ENCODE results near the gene KCNIP1.

The KCNIP1 gene

DNA sequence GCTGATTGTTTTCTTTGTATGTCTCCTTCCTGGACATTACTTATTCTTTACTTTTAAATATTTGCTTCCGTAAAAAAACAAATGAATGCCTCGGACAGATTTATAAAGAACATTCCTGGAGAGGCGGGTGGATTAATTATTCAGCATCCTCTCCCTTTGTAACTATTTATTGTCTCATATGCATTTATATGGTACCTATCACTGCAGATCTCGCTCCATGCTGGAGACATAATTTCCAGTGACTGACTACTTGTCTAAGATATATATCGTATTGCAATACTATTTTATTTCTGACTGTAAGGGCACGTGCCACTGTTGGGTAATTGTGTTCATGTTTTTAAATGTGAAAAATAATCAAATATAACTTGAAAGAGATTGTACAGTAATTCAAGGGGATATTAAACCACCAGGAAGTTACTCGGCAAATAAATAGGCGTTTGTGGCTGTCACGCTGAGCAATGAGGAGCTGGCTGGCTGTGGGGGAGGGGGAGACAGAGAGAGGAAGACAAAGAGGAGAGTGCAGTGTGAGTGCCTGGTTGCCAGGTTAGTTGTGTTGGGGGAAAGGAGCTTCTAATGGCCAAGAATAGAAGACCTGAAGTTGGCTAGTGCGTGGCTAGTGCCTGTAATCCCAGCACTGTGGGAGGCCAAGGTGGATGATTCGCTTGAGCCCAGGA is 147.9 kb downstream of the KCNIP1 start:
- no peak for DNase-seq

DNA sequence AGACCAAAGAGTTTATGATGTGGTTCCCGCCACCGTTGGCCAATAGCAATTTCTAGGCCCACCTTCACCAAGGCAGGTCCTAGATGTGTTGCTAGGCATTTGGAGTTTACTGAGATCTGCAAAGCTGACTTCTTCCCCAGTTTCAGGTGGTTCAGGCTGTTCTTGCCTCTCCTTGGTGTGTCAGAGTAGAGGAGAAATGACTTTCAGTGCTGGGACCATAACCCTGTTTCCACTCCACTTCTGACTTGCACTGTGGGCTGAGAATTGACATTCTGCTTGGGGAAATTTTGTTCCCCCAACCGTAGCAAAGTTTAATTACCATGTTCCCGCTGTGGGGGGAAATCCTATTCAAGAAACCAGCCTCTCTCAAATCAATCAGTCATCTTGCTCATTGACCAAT is 151.7 kb downstream of the KCNIP1 start:
- no peak for DNase-seq

DNA sequence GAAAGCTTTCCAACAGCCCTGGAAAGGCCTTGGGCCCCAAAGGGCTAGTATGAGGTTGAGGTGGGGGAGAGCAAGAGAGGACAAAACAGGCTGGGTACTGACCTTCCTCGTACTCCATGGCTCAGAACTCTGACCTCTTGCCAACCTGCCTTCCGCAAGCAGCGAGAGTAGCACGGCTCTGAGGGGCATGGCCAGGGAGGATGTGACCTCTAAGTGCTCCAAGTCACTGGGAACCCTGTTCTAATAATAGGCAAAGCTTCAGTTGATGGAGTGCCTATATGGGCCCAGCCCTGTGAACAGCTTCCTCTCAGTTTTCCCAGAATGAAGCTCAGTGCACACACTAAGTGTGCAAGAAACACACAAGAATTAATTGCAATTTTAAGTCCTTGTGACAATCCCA is 152.1 kb downstream of the KCNIP1 start:
- DNase-seq, result no peak

DNA sequence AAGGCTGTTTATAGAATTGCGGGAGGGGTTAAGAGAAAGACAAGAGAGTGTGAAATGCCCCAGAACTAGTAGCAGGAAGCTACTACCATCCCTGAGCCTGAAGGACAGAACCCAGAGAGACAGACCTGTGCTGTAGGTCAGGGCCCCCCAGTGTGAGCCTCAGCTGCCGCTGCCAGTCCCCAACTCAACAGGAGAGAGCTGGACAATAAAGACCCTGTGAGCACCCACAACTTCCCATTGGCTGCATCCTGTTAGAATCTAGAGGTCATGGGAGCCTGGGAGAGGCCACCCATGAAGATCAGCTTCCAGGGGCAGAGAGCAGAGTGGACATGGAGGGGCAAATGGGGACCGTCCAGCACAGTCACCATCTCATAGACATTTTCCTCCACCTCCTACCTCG is 152.5 kb downstream of the KCNIP1 start:
- DNase-seq, result no peak

DNA sequence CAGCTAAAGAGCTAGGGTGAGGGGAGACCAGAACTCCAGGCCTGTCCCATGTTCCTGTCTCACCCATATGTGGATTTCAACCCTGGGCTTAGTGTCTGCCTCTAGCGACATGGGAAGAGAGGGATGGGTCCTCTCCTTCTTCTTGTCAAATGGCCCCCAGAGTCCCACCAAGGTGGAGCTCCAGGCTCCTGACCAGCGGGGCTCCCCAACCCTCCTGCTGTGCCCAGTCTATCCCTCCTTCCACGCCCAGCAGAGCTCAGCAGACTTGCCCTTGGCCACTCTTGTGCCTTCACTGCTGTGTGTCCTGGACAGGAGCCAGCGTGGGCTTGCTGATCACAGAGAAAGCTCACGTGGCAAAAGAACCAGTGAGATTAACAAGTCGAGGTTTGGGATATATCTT is 156.7 kb downstream of the KCNIP1 start:
- no peak for DNase-seq

DNA sequence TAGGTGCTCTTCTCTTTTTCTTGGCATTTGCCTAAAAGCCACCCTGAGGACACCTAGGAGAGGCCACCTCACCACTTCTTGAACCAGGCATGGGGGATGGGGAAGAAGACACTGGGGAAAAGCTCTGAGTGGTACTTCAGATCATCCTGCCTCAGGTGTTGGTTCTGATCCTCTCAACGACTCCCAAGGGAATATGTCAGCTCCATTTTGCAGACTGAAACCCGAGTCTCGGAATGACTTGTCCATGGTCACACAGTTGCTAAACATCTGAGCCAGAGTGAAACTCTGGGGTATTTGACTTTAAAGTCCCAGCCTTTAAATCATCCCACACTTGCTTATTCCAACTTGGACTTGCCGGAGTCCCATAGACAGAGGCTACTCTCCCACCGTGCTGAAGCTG is 159.1 kb downstream of the KCNIP1 start:
- no peak for DNase-seq

DNA sequence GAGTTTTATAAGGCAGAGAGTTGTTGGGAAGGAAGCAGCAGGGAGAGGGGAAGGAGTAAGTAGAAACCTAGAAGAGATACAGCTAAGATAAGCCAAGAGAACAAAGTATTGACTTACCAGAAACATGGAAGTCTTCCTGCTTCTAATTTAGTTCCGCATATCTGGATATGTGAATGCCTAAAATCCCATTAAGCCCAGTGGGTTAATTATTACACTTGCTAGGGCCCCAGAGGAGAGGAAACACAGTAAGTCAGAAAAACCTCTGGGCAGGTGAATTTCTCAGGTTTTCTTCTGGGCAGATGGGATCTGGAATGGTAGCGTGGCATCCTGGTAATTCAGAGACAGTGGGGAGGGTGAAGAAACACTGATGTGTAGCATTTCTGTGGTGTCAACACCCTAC is 175.0 kb downstream of the KCNIP1 start:
- no peak for DNase-seq

DNA sequence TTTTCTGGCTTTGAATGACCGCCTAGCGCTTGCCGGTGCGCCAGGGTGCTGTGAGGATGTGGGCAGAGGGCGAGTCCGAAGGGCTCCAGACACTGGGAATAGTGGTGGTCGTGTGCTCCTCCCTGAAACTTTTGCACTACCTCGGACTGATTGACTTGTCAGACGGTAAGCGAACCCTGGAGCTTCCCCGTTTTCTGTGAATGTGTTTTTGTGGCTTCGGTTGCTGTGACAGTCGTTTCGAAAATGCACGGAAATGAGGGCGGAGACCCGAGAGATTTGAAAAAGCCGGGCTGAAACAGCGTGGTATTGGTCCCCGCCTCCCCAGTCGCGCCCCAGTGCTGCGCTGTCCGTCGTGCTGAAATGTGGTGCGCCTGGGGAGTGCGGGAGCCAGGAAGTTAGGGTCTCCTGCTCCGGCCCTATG is 177.2 kb downstream of the KCNIP1 start:
- no peak for DNase-seq

DNA sequence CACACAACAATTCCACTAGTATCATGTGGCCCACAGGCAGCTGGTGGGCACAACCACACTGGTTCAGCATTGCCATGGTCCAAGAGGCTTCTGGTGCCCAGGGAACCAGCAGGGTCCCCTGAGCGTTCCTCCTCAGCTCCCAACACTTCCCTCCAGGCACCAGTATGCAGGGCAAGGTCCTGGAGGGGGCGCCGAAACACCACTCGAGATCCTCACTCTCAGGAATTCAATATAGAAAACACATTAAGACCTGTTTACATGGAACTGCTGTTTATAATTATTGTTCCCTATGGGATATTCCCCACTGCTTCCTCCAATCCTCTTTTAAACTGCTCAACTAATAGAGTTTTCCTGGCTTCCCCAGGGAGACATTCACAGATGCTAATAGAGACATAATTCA is 187.8 kb downstream of the KCNIP1 start:
- DNase-seq, result no peak

DNA sequence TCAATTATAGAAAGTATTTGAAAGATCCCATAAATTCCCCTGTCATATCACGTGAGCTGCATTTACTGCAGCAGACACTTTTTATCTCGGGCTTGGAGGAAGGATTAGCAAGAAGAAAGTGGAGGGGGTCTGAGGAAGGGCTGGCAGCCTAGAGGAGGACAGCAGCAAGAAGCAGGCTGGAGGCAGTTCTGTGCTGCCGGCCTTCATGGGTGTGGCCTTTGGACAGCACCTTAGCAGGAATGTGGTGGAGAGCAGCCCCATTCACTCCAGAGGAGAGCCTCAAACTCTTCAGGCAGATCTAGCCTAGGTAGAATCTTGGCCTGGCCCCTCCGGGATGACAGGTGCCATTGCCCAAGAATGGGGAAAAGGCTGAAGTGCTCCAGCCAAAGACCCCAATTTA is 189.9 kb downstream of the KCNIP1 start:
- no peak for DNase-seq

DNA sequence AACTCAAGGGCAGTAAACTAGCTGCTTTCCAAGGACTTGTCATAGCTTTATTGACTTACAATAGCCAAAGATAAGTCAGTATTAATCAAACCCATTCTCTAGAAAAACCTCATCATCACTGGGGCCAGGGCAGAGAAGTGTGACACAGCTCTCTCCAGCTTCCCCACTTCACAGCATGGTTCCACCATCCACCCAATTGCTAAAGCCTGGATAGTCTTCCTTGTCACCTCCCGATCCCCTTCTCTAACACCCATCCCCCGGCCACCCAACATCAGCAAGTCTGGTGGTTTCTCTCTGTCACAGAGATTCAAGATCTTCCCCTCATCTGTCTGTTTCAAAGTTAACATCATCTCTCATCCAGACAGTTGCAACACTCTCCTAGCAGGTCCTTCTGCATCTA is 191.1 kb downstream of the KCNIP1 start:
- DNase-seq, result no peak

DNA sequence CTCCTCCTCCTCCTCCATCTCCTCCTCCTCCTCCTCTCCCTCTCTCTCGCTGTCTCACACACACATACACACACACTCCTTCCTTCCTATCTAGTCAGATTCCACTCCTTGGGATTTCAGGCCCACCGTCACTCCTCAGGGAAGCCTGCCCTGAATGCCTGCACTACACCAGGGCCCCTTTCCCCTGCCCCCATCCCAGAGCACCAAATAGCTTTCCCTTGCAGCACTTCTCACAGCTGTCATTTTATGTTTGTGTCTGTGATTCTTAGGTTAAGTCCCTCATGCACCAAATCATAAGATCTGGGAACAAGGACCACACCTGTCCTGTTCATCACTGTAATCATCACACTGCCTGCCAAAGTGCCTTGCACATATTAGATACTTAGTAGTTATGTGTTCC is 193.2 kb downstream of the KCNIP1 start:
- no peak for DNase-seq

DNA sequence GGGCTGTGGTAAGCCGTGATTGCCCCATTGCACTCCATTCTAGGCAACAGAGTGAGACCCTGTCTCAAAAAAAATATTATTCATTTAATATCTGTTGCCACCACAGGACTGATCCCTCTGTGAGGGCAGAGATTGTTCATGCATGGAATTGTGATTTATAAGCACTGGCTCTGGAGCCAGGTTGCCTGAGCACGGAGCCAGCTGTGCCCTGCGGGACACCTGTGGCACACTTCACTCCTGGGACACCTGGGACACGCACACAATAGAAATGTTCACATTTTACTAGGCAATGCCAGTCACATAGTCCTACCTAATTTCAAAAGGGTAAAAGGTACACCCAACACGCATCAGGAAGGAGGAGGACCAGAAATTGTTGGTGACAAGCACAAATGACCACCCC is 196.7 kb downstream of the KCNIP1 start:
- no peak for DNase-seq

DNA sequence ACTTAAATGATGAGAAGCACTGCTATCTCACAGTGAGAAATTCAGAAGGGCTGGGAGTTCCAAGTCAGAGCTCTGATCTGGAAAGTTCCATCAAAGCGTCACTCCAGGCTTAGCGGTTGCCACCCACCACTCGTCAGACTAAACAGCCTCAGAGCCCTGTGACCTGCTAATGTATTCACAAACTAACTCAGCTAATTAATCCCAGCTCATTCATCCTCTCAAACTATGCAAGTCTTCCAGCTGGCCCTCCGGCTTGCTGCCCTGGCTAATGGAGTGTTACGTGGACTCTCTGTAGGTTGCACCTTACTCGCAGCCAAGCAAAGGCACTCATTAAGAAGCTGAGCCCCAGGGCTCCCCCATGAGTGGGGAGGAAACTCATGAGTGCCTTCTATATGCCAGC is 197.5 kb downstream of the KCNIP1 start:
- no peak for DNase-seq

DNA sequence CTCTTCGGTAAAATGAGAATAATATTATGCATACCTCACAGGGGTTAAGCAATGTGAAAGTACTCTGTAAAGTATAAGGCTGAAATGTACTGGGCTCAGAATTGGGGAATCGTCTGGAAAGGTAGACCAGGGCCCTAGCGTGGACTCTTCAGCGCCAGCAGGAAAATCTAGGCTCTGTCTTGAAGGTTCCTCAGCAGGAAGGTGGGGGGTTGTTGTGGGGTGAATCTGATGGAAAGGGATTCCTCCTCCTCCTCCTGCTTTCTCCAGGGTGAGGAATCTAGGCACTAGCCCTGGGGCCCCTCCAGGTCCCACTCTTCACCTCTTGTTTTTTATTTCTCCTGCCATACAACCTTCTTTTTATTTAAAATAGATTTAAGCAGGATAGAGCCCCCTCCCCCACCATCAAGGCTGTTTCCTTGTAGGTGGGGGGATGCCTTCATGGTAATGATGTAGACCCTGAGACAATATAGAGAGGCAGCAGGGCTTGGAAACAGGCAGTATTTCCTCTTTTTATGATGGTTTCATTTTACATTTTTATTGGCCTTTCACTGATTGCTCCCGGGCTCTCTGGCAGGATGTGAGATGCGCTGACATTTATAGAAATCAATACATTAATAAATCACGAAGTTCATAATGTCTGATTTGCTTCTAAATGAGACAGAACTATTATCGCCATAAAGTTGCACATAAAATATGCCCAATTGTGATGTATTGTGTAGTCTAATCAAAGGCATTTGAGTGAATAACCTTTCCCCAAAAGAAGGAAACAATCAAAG is 200.8 kb downstream of the KCNIP1 start:
- DNase-seq, result no peak

DNA sequence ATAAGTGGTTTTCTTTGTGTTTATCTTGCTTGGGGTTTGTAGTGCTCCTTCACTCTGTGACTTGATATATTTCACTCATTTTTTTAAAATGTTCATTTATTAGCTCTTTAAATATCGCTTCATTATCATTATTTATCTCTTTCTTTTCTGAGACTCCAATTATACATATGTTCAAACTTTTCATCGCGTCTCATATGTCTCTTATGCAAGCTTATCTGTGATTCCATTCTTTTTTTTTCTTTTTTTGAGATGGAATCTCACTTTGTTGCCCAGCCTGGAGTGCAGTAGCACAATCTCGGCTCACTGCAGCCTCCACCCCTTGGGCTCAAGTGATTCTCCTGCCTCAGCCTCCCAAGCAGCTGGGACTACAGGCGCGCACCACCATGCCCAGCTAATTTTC is 205.8 kb downstream of the KCNIP1 start:
- DNase-seq, result no peak

DNA sequence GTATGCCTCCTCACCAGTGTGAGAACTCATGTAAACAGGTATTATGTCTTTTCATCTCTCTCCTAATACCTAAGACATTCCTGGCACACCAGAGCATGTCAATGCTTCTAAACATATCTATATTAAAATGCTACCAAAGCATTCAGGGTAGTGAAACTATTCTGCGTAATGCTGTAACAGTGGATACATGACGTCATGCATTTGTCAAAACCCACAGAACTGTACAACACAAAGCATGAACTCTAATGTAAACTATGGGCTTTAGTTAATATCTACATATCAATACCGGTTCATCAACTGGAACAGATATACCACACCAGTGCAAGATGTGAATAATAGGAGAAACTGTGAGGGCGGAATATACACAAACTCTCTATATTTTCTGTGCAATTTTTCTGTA is 207.5 kb downstream of the KCNIP1 start:
- no peak for DNase-seq

DNA sequence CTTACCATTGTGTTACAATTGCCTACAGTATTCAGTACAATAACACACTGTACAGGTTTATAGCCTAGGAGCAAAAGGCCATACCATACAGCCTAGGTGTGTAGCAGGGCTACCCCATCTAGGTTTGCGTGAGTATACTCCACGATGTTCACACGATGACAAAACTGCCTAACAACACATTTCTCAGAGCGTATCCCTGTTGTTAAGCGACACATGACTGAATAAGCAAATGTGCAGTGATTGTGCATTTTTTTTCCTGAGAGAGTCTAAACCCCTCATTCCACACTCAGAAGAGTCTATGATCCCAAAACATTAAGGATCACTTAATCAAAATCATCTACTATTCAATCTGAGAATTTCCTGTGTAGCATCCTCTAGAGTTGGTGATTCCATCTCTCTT is 211.3 kb downstream of the KCNIP1 start:
- no peak for DNase-seq

DNA sequence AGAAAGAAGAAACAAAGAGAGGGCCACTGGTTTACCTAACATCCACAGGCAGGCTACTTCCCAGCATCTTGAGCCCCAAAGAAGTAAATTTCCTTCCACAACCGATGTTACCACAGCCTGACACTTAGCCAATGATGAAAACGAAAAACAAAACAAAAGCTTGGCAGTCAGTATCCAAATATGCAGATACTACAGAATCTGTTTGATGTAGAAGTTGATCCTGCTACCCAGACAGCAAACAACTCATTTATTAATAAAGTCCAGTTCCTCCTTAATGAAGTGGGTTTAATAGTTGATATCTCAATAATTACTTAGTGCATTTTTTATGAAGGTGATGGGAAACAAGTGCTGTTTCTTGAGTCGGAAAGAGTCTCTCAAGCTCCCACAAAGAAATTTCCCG is 212.6 kb downstream of the KCNIP1 start:
- no peak for DNase-seq

DNA sequence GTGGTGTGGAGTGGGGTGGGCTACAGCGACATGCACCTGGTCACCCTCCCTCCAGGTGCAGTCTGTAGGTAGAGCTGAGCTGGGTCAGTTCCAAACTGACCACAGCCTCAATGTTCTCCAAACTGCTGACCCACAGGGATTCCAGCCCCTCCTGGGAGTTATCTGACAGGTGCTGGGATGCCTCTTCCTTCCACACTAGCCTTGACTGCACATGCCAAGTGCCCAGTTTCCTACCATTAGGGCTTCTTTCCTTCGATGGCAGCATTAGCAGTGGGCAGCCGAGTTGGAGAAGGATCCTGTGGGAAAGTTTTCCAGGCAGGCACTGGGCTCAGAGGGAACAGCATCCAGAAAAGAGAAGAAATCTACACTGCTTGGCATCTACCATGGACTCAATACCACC is 215.7 kb downstream of the KCNIP1 start:
- DNase-seq, result no peak

DNA sequence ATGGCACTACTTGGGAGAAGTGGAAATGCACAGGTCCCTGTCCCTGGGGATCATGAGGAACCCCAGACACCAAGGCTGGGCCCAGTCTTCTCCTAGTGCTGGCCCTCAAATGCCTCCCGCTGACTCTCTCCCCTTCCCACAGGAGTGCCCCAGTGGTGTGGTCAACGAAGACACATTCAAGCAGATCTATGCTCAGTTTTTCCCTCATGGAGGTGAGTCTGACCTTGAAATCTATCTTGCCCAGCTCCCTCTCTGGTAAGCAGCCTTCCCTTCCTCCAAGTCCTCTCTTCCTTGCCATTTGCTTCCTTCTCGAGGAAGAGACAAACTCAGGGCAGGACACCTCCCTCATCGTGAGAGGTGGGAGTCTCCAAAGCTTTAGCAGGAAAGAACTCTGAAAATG is 216.4 kb downstream of the KCNIP1 start:
- DNase-seq, result no peak

DNA sequence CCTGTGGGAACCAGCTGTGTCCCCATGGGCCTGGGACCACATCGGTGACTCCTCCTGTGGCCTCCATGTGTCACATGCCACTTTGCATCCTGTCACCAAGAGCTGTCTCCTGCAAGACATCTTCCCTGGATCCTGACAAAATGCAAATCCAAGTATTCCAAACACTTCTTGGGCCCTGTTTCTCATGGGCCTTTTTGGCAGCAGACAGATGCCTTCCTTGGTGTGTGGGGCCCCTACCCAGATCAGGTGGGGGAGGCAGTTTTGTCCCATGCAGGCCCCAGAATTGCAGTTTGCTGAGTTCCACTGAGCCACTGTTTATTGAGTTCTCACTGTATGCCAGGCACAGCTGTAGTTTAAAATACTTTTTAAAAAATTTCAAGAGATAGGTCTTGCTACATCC is 217.2 kb downstream of the KCNIP1 start:
- DNase-seq, result no peak

DNA sequence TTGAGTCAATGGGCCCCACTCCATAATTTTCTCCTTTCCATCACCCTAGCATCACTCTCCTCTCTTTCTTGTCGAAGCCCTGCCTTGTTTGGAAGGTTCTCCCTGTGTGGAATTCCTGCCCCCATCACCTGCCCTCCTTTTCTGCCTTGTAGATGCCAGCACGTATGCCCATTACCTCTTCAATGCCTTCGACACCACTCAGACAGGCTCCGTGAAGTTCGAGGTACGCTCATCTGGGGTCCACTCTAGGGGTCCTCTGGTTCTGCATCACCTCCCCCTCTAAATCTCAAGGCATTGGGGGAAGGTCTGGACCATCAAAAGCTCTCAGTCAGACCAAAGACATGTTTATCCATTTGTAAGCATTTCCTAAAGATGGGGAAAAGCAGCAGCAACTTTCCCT is 217.9 kb downstream of the KCNIP1 start:
- no peak for DNase-seq

DNA sequence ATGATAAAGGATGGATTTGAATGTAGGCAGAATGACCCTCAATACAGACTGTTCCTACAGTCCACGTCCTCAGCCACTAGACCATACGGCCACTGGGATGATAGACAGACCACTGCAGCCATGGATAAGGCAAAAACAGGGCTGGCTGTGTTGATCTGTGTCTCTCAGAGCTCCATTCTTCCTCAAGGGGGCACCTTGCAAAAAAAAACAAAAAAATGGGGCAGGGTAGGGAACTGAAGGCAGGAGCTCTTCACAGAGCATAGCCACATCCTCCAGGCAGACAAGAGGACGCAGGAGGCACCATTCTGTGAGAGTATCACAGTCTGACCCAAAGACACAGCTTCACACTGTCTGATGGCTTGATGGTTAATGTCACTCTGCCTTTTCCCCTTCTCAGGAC is 218.5 kb downstream of the KCNIP1 start:
- DNase-seq, result no peak

DNA sequence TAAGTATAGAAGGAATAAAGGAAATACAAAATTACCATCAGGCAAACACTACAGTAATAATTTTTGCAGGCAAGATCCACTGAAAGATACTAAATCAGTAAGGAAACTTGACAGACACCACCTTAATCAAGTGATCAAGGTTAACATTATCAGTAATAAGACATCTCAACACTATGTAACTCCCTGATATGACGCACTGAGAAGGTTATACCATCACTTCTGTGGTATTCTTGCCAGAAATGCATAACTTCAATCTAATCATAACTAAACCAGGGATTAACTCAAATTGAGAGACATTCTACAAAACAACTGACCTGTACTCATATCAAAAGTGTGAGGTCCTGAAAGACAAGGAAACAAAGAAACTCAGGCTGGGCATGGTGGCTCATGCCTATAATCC is 227.2 kb downstream of the KCNIP1 start:
- no peak for DNase-seq
